H9 (cell line): ENCODE data around the gene MIPOL1. TPM values are rescaled to one million over a fixed set of nuclear protein-coding genes. Genes with fewer than 3 reads are reported as not detected.
"Not testable (repeated sequence)": the region's sequence is repeated elsewhere in the genome, so short reads cannot be mapped to it uniquely, and the experiment has no call there.

Experiments
- DNase-seq: peaks from one replicate; pipeline ENCODE4 v3.0.0-alpha.2; 2017
- H2AFZ ChIP-seq: one replicate; pipeline ENCODE4 v1.6.1; 2013; ENCODE audit warnings: mild to moderate bottlenecking, low read length, control low read depth, moderate library complexity
- H2AK5ac ChIP-seq: 2 replicates; pipeline ENCODE4 v1.6.1; 2013; ENCODE audit warnings: low read length, control low read depth, mixed read lengths; ENCODE audit not compliant: insufficient read length
- H2BK120ac ChIP-seq: one replicate; pipeline ENCODE4 v1.6.1; 2013; ENCODE audit warnings: low read depth, mild to moderate bottlenecking, low read length, control low read depth, inconsistent platforms; ENCODE audit not compliant: poor library complexity, severe bottlenecking
- H2BK12ac ChIP-seq: 2 replicates; pipeline ENCODE4 v1.6.1; 2013; ENCODE audit warnings: low read length, control low read depth, mixed read lengths, low read depth; ENCODE audit not compliant: insufficient read length
- H2BK15ac ChIP-seq: 2 replicates; pipeline ENCODE4 v1.6.1; 2013; ENCODE audit warnings: low read depth, low read length, control low read depth
- H2BK20ac ChIP-seq: one replicate; pipeline ENCODE4 v1.6.1; 2013; ENCODE audit warnings: low read depth, mild to moderate bottlenecking, low read length, control low read depth, inconsistent platforms; ENCODE audit not compliant: poor library complexity, severe bottlenecking
- H2BK5ac ChIP-seq: 2 replicates; pipeline ENCODE4 v1.6.1; 2013; ENCODE audit warnings: low read length, control low read depth, mixed read lengths; ENCODE audit not compliant: insufficient read length
- H3K14ac ChIP-seq: 2 replicates; pipeline ENCODE4 v1.6.1; 2013; ENCODE audit warnings: low read length, control low read depth; ENCODE audit not compliant: insufficient read depth
- H3K18ac ChIP-seq: 2 replicates; pipeline ENCODE4 v1.6.1; 2013; ENCODE audit warnings: low read depth, mild to moderate bottlenecking, mixed read lengths, low read length, control low read depth; ENCODE audit not compliant: insufficient read length
- H3K23ac ChIP-seq: 2 replicates; pipeline ENCODE4 v1.6.1; 2013; ENCODE audit warnings: low read length, control low read depth, mixed read lengths, low read depth; ENCODE audit not compliant: insufficient read length
- H3K23me2 ChIP-seq: 2 replicates; pipeline ENCODE4 v1.6.1; 2013; ENCODE audit warnings: low read depth, mild to moderate bottlenecking, mixed read lengths, low read length, control low read depth; ENCODE audit not compliant: insufficient read length, poor library complexity, severe bottlenecking
- H3K27ac ChIP-seq: 2 replicates; pipeline ENCODE4 v1.5.1; 2013; ENCODE audit warnings: low read length, control low read depth, mixed read lengths, low read depth; ENCODE audit not compliant: insufficient read length
- H3K27me3 ChIP-seq: 2 replicates; pipeline ENCODE4 v1.6.1; 2013; ENCODE audit warnings: low read length, control low read depth, inconsistent platforms; ENCODE audit not compliant: insufficient read depth
- H3K4ac ChIP-seq: 2 replicates; pipeline ENCODE4 v1.6.1; 2013; ENCODE audit warnings: low read depth, mild to moderate bottlenecking, control low read depth, inconsistent platforms, low read length, moderate library complexity
- H3K4me1 ChIP-seq: 2 replicates; pipeline ENCODE4 v1.6.1; 2013; ENCODE audit warnings: low read length, control low read depth, inconsistent platforms; ENCODE audit not compliant: insufficient read depth
- H3K4me2 ChIP-seq: 2 replicates; pipeline ENCODE4 v1.6.1; 2013; ENCODE audit warnings: low read length, control low read depth, mixed read lengths; ENCODE audit not compliant: insufficient read length, insufficient read depth
- H3K56ac ChIP-seq: 2 replicates; pipeline ENCODE4 v1.6.1; 2013; ENCODE audit warnings: low read depth, mild to moderate bottlenecking, mixed read lengths, low read length, control low read depth; ENCODE audit not compliant: insufficient read length
- H3K79me1 ChIP-seq: 2 replicates; pipeline ENCODE4 v1.6.1; 2013; ENCODE audit warnings: low read depth, mild to moderate bottlenecking, moderate library complexity, low read length, control low read depth, inconsistent platforms; ENCODE audit not compliant: insufficient read depth, poor library complexity, severe bottlenecking
- H3K79me2 ChIP-seq: 2 replicates; pipeline ENCODE4 v1.6.1; 2013; ENCODE audit warnings: low read length, control low read depth, inconsistent platforms; ENCODE audit not compliant: insufficient read depth
- H3K9ac ChIP-seq: 2 replicates; pipeline ENCODE4 v1.6.1; 2013; ENCODE audit warnings: low read length, control low read depth, mixed read lengths; ENCODE audit not compliant: insufficient read length; ENCODE audit errors: extremely low read depth
- H3K9me3 ChIP-seq: one replicate; pipeline ENCODE4 v1.6.1; 2013; ENCODE audit warnings: low read depth, low read length, inconsistent platforms; ENCODE audit not compliant: control insufficient read depth
- H3T11ph ChIP-seq: one replicate; pipeline ENCODE4 v1.6.1; 2013; ENCODE audit warnings: mild to moderate bottlenecking, low read length, control low read depth, inconsistent platforms
- H4K20me1 ChIP-seq: one replicate; pipeline ENCODE4 v1.6.1; 2013; ENCODE audit not compliant: control insufficient read depth, insufficient read length, insufficient read depth
- H4K5ac ChIP-seq: 2 replicates; pipeline ENCODE4 v1.6.1; 2013; ENCODE audit warnings: low read depth, mild to moderate bottlenecking, mixed read lengths, low read length, control low read depth; ENCODE audit not compliant: insufficient read length
- H4K8ac ChIP-seq: replicated peaks from 2 replicates; pipeline ENCODE4 v1.6.1; 2013; ENCODE audit warnings: low read length, control low read depth, mixed read lengths, low read depth; ENCODE audit not compliant: insufficient read length
- H4K91ac ChIP-seq: 2 replicates; pipeline ENCODE4 v1.6.1; 2013; ENCODE audit warnings: low read depth, mild to moderate bottlenecking, moderate library complexity, mixed read lengths, low read length, control low read depth; ENCODE audit not compliant: insufficient read length
- H3K27ac Mint-ChIP-seq, 3 experiments: 2 replicates in 2 of 3; 3 replicates in 1 of 3; pipeline ENCODE4 v1.8.0; 2020 to 2021; ENCODE audit warnings: mixed read lengths in 3 of 3, mild to moderate bottlenecking in 1 of 3, moderate library complexity in 1 of 3
- H3K27me3 Mint-ChIP-seq: 2 replicates; pipeline ENCODE4 v1.8.0; 2021; ENCODE audit warnings: low read depth, mild to moderate bottlenecking, moderate library complexity, mixed read lengths
- H3K36me3 Mint-ChIP-seq, 3 experiments: 2 replicates in 2 of 3; 3 replicates in 1 of 3; pipeline ENCODE4 v1.8.0; 2020 to 2021; ENCODE audit warnings: low read depth in 3 of 3, mixed read lengths in 3 of 3; ENCODE audit not compliant: insufficient read depth in 1 of 3
- H3K4me1 Mint-ChIP-seq, 2 experiments: 2 replicates each; pipeline ENCODE4 v1.8.0; 2020; ENCODE audit warnings: mixed read lengths in 2 of 2
- H3K4me3 Mint-ChIP-seq, 2 experiments: 2 replicates in 1 of 2; 3 replicates in 1 of 2; pipeline ENCODE4 v1.8.0; 2020 to 2021; ENCODE audit warnings: mild to moderate bottlenecking in 2 of 2, mixed read lengths in 2 of 2, moderate library complexity in 1 of 2
- H3K9me3 Mint-ChIP-seq, 2 experiments: 2 replicates in 1 of 2; 3 replicates in 1 of 2; pipeline ENCODE4 v1.8.0; 2020; ENCODE audit warnings: mild to moderate bottlenecking in 2 of 2, mixed read lengths in 2 of 2, moderate library complexity in 1 of 2
- WGBS: extraction: QIAGEN DNeasy Blood & Tissue Kit; methylation state at CpG from one replicate; pipeline ENCODE4 v1.1.7; 2013; ENCODE audit warnings: missing lambda C conversion rate, low lambda C conversion rate, mixed read lengths; ENCODE audit not compliant: insufficient read length; ENCODE audit errors: extremely low coverage; 5-methylcytosine and 5-hydroxymethylcytosine counted together
- total RNA-seq: library from RNA; stranded (reverse); gene quantifications from 2 replicates; pipeline ENCODE4 v1.2.1, GENCODE V29; 2021
- TF ChIP-seq, protein P1 (sequence below): fragments of 200-600 bp; sonication (generic); conservative IDR thresholded peaks from 3 replicates; pipeline ENCODE4 v1.8.0; 2021; ENCODE audit warnings: antibody characterized with exemption, mild to moderate bottlenecking

Gene MIPOL1
- total RNA-seq, 1 experiment from 2014 or later = 15.6 TPM

- no peak overlapping the region for H3K9ac ChIP-seq
- H2AFZ ChIP-seq = no peak overlapping the region
- no peak overlapping the region for H2AK5ac ChIP-seq
- no peaks in the 10 kb centered on the region for H3K79me2 ChIP-seq
- Mint-ChIP-seq H3K27me3 (no peaks in the 10 kb centered on the region), H3K4me3 (no peak overlapping the region), H3K27ac (no peak overlapping the region; a peak in 1 of 7 replicates), H3K36me3 (no peaks in the 10 kb centered on the region), H3K4me1 (peaks cover 0 to 3% of the 10 kb centered on the region in 2 experiments; a peak in 2 of 4 replicates), H3K9me3 (peaks cover 0 to 3% of the 10 kb centered on the region in 2 experiments; a peak in 2 of 5 replicates)
- H3K4me2 ChIP-seq = no peak overlapping the region
- H3K14ac ChIP-seq = no peak overlapping the region
- H2BK5ac ChIP-seq = no peak overlapping the region
- no peaks in the 10 kb centered on the region for H3K79me1 ChIP-seq
- no CpG with 5 or more reads among the region's 4 CpGs for WGBS
- no peak overlapping the region for H4K91ac ChIP-seq
- H4K5ac ChIP-seq = no peak overlapping the region
- no peak overlapping the region for H4K8ac ChIP-seq
- no peak overlapping the region for H2BK120ac ChIP-seq
- H3K27ac ChIP-seq = no peak overlapping the region
- no peak for DNase-seq
- no peak overlapping the region for H3K4ac ChIP-seq
- H3K18ac ChIP-seq = no peak overlapping the region
- no peaks in the 10 kb centered on the region for H3K27me3 ChIP-seq
- H2BK12ac ChIP-seq = no peak overlapping the region
- TF ChIP-seq, protein P1, sequence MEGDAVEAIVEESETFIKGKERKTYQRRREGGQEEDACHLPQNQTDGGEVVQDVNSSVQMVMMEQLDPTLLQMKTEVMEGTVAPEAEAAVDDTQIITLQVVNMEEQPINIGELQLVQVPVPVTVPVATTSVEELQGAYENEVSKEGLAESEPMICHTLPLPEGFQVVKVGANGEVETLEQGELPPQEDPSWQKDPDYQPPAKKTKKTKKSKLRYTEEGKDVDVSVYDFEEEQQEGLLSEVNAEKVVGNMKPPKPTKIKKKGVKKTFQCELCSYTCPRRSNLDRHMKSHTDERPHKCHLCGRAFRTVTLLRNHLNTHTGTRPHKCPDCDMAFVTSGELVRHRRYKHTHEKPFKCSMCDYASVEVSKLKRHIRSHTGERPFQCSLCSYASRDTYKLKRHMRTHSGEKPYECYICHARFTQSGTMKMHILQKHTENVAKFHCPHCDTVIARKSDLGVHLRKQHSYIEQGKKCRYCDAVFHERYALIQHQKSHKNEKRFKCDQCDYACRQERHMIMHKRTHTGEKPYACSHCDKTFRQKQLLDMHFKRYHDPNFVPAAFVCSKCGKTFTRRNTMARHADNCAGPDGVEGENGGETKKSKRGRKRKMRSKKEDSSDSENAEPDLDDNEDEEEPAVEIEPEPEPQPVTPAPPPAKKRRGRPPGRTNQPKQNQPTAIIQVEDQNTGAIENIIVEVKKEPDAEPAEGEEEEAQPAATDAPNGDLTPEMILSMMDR = no peak
- H3K9me3 ChIP-seq = no peaks in the 10 kb centered on the region
- no peak overlapping the region for H3T11ph ChIP-seq
- no peak overlapping the region for H3K23ac ChIP-seq
- H3K4me1 ChIP-seq = no peaks in the 10 kb centered on the region
- H4K20me1 ChIP-seq = no peaks in the 10 kb centered on the region
- no peak overlapping the region for H2BK20ac ChIP-seq
- no peak overlapping the region for H2BK15ac ChIP-seq
- no peak overlapping the region for H3K56ac ChIP-seq
- H3K23me2 ChIP-seq = no peaks in the 10 kb centered on the region
These were observed 17.7 kb upstream of the MIPOL1 start for GRCh38 chr14:37179896-37180502.

DNA sequence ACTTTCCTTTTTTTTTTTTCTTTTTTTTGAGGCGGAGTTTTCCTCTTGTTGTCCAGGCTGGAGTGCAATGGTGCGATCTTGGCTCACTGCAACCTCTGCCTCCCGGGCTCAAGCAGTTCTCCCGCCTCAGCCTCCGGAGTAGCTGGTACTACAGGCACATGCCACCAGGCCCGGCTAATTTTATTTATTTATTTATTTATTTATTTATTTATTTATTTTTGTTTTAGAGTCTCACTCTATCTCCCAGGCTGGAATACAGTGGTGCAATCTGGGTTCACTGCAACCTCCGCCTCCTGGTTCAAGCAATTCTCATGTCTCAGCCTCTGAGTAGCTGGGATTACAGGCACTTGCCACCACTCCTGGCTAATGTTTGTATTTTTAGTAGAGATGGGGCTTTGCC is 16.9 kb upstream of the MIPOL1 start:
- H2BK15ac ChIP-seq, H3K79me2 ChIP-seq, H2AK5ac ChIP-seq, H2BK20ac ChIP-seq, DNase-seq, H3K23me2 ChIP-seq, H4K20me1 ChIP-seq, H3K27me3 Mint-ChIP-seq, H3K36me3 Mint-ChIP-seq, H3K18ac ChIP-seq, H2AFZ ChIP-seq, H3K23ac ChIP-seq, H3K79me1 ChIP-seq, H3K9ac ChIP-seq, H3K9me3 Mint-ChIP-seq, H3K14ac ChIP-seq, H3K4ac ChIP-seq, H2BK5ac ChIP-seq, H3K4me3 Mint-ChIP-seq, H3K4me1 ChIP-seq, H3K4me2 ChIP-seq, H4K91ac ChIP-seq, H3K27me3 ChIP-seq, H2BK12ac ChIP-seq, H3K27ac Mint-ChIP-seq, H3K4me1 Mint-ChIP-seq, H3K9me3 ChIP-seq, H3K56ac ChIP-seq, H2BK120ac ChIP-seq, H4K5ac ChIP-seq, H3T11ph ChIP-seq, H3K27ac ChIP-seq, H4K8ac ChIP-seq: not testable (repeated sequence)
- no CpG with 5 or more reads among the region's 7 CpGs for WGBS
